ENCODE results near the gene MT1A.

DNA sequence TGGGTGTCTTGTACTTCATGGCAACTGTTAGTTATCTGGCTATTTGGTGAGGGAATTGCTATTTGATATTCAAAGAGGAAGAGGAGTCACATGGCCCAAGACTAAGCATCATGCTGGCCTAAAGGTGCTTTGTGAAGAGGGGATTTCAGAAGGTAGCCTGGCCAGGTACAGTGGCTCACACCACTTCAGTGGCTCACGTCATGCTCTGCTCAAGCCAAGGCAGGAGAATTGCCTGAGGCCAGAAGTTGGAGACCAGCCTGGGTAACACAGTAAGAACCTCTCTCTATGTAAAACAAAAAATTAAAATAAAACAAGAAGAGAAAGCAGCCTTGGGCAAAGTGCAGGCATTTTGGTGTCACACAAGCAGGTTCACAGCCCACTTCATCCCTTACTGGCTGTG is 6.8 kb downstream of the MT1A start:
- TF ChIP-seq EZH2 (IDR thresholded peaks at IDR 0.05; ENCODE audit: borderline replicate concordance, insufficient read depth, low read length, poor library complexity, severe bottlenecking): no peak
- TF ChIP-seq CTCF (IDR thresholded peaks at IDR 0.05; ENCODE audit: poor library complexity, severe bottlenecking): no peak
- no peak for TF ChIP-seq RAD21 (conservative IDR thresholded peaks at IDR 0.05)
- no peak for TF ChIP-seq POLR2AphosphoS5 (IDR thresholded peaks at IDR 0.05)
- TF ChIP-seq EP300 (conservative IDR thresholded peaks at IDR 0.05; ENCODE audit: poor library complexity, severe bottlenecking): no peak
- TF ChIP-seq, protein P1, sequence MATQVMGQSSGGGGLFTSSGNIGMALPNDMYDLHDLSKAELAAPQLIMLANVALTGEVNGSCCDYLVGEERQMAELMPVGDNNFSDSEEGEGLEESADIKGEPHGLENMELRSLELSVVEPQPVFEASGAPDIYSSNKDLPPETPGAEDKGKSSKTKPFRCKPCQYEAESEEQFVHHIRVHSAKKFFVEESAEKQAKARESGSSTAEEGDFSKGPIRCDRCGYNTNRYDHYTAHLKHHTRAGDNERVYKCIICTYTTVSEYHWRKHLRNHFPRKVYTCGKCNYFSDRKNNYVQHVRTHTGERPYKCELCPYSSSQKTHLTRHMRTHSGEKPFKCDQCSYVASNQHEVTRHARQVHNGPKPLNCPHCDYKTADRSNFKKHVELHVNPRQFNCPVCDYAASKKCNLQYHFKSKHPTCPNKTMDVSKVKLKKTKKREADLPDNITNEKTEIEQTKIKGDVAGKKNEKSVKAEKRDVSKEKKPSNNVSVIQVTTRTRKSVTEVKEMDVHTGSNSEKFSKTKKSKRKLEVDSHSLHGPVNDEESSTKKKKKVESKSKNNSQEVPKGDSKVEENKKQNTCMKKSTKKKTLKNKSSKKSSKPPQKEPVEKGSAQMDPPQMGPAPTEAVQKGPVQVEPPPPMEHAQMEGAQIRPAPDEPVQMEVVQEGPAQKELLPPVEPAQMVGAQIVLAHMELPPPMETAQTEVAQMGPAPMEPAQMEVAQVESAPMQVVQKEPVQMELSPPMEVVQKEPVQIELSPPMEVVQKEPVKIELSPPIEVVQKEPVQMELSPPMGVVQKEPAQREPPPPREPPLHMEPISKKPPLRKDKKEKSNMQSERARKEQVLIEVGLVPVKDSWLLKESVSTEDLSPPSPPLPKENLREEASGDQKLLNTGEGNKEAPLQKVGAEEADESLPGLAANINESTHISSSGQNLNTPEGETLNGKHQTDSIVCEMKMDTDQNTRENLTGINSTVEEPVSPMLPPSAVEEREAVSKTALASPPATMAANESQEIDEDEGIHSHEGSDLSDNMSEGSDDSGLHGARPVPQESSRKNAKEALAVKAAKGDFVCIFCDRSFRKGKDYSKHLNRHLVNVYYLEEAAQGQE (IDR thresholded peaks at IDR 0.05; ENCODE audit: borderline replicate concordance): no peak
- TF ChIP-seq TAF1 (IDR thresholded peaks at IDR 0.05; ENCODE audit: low read depth): no peak
- TF ChIP-seq SMC3 (conservative IDR thresholded peaks at IDR 0.05; ENCODE audit: poor library complexity): no peak
